GM21723 (cell line): ENCODE results near the gene CFAP54.
"Not testable (repeated sequence)": the region's sequence is repeated elsewhere in the genome, so short reads cannot be mapped to it uniquely, and the experiment has no call there.

Source experiments
- ATAC-seq: cut with Tn5 transposase; IDR thresholded peaks from one replicate; pipeline ENCODE4 v1.9.1; 2021; ENCODE audit warnings: mild to moderate bottlenecking, moderate library complexity; ENCODE audit not compliant: unreplicated experiment

CFAP54 gene

DNA sequence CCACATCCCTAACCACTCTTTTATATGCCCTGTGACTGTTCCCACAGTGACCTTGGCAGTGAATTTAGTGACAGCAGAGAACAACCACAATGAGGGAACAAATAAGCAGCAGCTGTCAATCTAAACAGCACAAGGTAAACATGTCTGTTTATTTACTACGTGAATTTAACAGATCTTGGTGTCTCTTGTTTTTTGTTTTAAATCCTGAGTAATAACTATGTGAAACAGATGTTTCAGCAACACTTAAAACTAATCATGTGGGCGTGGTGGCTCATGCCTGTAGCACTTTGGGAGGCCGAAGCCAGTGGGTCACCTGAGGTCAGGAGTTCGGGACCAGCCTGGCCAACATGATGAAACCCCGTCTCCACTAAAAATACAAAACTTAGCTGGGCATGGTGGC, 17.0 kb upstream of the CFAP54 start:
- no peak for ATAC-seq

- no peak for ATAC-seq
Measured at GRCh38 chr12:96473394-96474093, 15.8 kb upstream of the CFAP54 start.

GRCh38 chr12:96474206-96474605, 15.2 kb upstream of the CFAP54 start:
- ATAC-seq = no peak

- no peak for ATAC-seq
Measured at GRCh38 chr12:96478011-96478410, 11.4 kb upstream of the CFAP54 start.

- no peak for ATAC-seq
Measured at GRCh38 chr12:96482086-96482485, 7.3 kb upstream of the CFAP54 start.

DNA sequence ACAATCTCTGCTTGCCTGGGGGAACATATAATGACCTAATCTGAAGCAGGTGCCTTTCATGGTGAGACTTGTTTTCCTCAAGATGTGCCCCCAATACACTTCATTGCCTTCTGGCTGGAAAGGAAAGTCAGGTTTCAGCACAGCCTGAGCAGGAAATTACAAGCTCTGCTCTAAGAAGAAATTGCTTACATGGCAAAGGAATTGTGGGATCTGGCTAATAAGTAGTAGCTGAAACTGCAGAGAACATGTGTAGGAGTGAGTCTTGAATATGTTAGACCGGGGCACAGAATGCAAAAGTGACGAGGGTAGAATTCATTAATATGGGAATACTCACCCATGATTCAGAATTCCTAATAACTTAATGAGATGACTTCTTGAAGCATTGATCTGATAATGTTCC, 6.3 kb upstream of the CFAP54 start:
- no peak for ATAC-seq

DNA sequence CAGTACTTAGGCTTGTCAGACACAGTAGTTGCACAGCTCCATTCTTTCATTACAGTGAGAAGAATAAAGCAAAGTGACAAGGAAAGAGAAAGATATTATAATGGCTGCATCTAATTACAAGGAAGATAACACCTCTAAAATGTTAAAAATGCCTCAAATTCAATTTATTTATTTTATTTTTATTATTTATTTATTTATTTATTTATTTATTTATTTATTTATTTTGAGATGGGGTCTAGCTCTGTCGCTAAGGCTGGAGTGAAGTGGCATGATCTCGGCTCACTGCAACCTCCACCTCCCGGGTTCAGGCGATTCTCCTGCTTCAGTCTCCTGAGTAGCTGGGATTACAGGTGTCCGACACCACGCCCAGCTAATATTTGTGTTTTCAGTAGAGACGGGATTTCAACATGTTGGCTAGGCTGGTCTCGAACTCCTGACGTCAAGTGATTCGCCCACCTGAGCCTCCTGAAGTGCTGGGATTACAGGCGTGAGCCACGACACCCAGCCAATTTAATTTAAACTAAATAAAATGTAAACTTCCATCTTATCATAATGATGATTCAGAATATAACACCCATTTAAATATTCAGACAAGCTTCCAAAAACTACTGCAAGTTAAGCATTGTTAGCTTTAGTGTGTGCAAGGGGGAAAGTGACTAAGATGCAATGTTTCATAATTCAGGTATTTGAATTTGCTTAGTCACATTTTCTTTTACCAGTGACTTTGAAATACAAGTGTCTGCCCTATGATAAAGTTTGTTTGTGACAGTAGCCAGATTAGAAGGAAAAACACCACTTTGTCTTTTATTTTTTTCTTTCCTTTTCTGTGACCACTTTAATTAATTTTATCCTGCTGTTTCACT, 2.4 kb upstream of the CFAP54 start:
- no peak for ATAC-seq

DNA sequence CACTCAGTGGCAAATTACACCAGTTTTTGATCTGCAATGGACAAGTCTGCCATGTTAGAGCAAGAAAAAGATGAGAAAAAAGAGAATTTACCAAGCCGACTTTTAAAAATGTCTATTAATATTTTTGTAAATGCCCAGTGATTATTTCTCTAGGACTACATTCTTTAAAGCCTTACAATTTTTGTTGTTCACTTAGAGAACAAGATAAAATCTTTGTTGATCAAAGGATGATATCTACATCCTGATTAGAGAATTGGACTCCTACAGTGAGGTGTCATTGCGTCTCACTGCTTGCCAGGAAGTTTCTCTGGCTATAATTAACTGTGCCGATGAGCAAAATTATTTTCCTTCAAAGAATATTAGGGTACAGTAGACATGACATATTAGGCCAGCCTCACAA, 1.7 kb upstream of the CFAP54 start:
- no peak for ATAC-seq

DNA sequence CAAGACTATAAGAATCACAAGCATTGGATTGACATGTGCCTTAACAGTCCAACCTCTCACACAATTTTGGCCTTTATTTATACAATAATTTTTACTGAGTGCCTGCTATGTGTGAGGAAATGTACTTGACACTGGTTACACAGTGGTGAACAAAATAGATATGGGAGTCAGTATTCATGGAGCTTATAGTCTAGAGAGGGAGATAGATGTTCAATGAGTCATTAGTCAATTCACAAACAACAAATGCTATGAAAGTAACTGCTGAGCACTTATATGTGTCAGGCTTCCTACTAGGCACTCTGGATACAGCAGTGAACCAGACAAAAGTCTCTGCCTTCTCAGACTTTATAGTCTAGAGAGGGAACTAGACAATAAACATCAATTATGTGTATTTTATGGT, 3.7 kb downstream of the CFAP54 start:
- no peak for ATAC-seq

DNA sequence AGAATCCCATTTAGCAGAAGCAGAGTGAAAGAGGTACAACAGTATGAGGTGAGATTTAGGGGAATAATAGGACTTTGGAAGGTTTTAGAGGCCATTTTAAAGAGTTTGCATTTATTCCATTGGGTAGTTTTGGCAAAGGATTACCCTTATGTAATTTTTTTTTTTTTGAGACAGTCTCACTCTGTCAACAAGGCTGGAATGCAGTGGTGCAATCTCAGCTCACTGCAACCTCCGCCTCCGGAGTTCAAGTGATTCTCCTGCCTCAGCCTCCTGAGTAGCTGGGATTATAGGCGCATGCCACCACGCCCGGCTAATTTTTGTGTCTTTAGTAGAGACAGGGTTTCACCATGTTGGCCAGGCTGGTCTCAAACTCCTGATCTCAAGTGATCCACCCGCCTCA, 4.8 kb downstream of the CFAP54 start:
- not testable (repeated sequence) for ATAC-seq

GRCh38 chr12:96495155-96495554, 5.8 kb downstream of the CFAP54 start:
- no peak for ATAC-seq

DNA sequence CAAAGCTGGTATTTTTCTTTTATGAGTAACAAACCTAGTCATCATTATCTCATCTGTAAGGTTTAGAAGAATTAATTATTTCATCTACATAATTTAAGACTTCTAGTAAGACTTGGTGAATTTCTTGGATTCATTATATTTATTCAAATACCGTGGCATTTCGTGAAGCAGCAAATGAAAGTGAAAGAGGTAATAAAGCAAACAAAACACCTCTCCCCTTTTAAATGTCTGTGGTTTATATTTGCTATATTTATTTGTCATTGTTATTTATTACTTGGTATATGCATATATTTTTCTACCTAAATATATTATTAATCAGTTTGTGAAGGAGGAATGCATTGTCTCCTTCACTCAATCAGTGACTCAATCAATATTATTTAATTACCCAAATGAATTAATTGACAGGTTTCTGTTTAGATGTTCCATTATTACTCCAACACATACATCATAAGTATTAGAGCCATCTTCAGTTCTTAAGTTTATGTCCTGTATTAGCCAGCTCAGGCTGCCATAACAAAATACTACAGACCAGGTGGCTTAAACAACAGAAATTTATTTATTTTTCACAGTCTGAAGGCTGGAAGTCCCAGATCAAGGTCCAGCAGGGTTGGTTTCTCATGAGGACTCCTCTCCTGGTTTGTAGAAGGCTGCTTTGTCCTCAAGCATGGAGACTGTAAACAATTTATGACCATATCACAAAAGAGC, 6.6 kb downstream of the CFAP54 start:
- ATAC-seq = peak; percentile 73

DNA sequence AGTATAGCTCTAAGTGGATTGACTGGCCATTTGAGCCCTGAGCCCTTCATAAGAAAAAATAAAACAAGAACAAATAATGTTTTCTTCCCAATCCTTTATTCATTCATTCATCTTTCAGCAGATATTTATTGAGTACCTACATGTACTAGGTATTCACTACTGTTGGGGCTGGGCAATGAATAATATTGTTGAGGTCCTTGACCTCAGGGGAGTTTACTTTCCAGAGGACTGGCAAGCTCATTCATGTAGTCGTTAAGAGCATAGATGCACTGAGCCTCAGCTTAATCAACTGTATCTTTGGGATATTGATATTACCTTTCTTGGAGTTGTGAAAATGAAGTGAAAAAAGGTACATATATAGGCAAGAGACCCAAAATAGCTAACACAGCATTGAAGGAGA, 7.6 kb downstream of the CFAP54 start:
- ATAC-seq = no peak

DNA sequence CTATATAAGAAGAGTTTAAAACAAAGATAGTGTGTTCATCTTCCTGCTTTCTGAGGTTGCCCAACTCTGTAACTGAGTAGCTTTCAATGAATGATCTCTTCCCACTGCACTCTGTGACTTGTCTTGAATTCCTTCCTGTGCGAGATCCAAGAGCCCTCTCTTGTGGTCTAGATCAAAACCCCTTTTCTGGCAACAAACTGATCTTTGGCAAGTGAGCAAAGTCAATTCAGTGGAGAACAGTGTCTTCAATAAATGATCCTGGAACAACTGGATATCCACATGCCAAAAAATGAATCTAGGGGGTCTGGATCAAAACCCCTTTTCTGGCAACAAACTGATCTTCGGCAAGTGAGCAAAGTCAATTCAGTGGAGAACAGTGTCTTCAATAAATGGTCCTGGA, 8.5 kb downstream of the CFAP54 start:
- no peak for ATAC-seq

DNA sequence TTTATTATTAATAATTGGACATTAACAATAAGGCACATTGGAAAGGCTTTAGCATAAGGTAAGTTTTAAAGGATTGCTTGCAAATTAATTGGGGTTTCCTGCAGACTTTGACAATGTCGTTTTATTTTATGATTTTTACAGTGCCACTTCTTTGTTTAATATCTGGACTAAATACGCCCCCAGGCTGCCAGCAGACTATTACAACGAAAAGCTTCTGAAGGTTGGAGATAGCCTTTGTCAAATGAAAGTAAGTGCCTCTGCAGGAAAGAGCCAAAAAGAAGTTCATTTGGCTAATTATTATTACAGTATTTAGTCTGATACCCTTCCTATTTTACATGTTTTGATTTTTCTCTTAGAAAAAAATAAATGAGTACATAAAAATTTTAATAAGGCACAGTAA, 11.3 kb downstream of the CFAP54 start:
- no peak for ATAC-seq

GRCh38 chr12:96501133-96501761, 11.9 kb downstream of the CFAP54 start:
- peak; percentile 71 for ATAC-seq

GRCh38 chr12:96501908-96502307, 12.5 kb downstream of the CFAP54 start:
- ATAC-seq = peak; percentile 9

DNA sequence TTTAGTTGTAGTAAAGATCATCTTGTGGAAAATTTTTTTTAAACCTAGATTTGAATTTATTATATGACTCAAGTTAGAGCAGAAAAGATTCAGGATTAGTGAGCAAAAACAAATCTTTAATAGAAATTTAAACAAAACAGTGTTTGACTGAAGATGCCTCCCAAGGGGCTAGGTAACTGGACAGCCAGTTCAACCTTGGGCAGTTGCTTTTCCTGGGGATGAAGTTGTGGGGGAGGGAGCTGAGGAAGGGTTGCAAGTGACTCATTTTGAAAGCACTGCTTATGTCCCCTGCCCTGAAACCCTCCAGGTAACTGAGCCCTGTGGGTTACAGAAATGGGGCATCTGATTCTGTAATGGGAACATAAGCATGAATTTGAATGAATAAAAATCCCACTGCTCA, 13.1 kb downstream of the CFAP54 start:
- peak; percentile 71 for ATAC-seq

DNA sequence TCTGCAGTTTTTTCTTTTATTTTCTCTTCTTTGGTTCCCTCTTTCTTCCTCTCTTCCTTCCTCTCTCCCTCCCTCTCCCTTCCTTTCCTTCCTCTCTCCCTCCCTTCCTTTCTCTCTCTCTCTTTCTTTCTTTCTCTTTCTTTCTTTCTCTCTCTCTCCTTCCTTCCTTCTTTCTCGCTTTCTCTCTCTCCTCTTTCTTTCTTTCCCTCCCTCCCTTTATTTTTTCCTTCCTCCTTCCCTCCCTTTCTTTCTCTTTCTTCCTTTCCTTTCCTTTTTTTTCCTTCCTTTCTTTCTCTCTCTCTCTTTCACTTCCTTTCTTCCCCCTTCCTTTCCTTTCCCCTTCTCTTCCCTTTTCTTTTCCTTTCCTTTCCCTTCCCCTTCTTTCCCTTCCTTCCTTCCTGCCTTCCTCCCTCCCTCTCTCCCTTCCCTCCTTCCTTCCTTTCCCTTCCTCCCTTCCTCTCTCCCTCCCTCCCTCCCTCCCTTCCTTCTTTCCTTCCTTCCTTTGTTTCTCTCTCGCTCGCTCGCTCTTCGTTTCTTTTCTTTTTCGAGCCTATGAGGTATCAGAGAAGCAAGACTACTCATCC, 13.7 kb downstream of the CFAP54 start:
- ATAC-seq = no peak

DNA sequence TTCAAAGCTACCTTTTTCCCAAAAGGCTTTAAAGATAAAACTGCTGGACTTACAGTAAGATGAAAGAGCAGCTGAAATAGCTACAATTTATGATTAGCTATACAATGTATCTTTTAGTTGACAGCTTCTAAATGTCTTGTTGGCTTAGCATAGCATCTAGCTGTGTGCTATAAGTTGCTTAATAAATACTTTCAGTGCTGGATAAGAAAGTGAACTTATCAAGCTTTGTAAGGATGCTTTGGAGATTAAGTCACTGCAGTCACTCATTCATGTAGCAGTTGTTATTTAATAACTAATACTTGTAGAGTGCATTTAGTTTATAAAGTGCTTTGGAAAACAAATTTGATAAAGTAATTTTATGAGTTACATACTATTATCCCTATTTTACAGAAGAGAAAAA, 14.6 kb downstream of the CFAP54 start:
- ATAC-seq = no peak

DNA sequence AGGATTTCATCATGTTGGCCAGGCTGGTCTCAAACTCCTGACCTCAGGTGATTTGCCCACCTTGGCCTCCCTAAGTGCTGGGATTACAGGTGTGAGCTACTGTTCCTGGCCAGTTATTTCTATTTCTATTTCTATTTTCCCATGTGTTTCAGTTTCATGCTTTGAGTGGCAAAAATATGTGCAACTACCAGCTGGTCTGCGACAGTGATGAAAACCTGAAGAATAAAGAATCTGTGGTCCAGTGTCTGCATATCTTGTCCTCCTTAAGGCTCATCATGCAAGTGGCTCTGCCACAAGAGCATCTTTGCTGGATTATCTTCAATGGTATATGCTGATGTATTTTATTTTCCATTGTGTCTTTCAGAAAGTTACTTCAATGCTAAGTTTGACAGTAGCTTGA, 17.4 kb downstream of the CFAP54 start:
- ATAC-seq = no peak
